ENCODE data around the gene SLC22A31.

DNA sequence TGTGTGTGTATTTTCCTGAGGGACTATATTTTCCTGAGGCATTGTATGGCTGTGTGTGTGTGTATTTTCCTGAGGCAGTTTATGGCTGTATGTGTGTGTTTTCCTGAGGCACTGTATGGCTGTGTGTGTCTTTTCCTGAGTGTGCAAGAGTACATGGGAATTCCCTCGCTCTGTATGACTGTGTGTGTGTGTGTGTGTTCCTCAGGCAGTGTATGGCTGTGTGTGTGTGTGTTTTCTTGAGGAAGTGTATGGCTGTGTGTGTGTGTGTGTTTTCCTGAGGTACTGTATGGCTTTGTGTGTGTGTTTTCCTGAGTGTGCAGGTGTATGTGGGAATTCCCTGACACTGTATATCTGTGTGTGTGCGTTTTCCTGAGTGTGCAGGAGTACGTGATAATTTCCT, 21.3 kb upstream of the SLC22A31 start:
- TF ChIP-seq, protein P1, sequence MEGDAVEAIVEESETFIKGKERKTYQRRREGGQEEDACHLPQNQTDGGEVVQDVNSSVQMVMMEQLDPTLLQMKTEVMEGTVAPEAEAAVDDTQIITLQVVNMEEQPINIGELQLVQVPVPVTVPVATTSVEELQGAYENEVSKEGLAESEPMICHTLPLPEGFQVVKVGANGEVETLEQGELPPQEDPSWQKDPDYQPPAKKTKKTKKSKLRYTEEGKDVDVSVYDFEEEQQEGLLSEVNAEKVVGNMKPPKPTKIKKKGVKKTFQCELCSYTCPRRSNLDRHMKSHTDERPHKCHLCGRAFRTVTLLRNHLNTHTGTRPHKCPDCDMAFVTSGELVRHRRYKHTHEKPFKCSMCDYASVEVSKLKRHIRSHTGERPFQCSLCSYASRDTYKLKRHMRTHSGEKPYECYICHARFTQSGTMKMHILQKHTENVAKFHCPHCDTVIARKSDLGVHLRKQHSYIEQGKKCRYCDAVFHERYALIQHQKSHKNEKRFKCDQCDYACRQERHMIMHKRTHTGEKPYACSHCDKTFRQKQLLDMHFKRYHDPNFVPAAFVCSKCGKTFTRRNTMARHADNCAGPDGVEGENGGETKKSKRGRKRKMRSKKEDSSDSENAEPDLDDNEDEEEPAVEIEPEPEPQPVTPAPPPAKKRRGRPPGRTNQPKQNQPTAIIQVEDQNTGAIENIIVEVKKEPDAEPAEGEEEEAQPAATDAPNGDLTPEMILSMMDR (IDR thresholded peaks at IDR 0.05): no peak
- TF ChIP-seq SIN3A (IDR thresholded peaks at IDR 0.05; ENCODE audit: borderline replicate concordance, insufficient read depth, low read depth, low read length) (no peak), POLR2AphosphoS5 (IDR thresholded peaks at IDR 0.05; ENCODE audit: low read depth, low read length) (no peak)
- TF ChIP-seq, protein P2, sequence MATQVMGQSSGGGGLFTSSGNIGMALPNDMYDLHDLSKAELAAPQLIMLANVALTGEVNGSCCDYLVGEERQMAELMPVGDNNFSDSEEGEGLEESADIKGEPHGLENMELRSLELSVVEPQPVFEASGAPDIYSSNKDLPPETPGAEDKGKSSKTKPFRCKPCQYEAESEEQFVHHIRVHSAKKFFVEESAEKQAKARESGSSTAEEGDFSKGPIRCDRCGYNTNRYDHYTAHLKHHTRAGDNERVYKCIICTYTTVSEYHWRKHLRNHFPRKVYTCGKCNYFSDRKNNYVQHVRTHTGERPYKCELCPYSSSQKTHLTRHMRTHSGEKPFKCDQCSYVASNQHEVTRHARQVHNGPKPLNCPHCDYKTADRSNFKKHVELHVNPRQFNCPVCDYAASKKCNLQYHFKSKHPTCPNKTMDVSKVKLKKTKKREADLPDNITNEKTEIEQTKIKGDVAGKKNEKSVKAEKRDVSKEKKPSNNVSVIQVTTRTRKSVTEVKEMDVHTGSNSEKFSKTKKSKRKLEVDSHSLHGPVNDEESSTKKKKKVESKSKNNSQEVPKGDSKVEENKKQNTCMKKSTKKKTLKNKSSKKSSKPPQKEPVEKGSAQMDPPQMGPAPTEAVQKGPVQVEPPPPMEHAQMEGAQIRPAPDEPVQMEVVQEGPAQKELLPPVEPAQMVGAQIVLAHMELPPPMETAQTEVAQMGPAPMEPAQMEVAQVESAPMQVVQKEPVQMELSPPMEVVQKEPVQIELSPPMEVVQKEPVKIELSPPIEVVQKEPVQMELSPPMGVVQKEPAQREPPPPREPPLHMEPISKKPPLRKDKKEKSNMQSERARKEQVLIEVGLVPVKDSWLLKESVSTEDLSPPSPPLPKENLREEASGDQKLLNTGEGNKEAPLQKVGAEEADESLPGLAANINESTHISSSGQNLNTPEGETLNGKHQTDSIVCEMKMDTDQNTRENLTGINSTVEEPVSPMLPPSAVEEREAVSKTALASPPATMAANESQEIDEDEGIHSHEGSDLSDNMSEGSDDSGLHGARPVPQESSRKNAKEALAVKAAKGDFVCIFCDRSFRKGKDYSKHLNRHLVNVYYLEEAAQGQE (IDR thresholded peaks at IDR 0.05; ENCODE audit: insufficient read depth in 1 of 2, low read depth in 2 of 2, low read length in 1 of 2): no peak
